HuH-7.5 (cell line): ENCODE data around the gene MPPED1.

Source experiments
- DNase-seq: peaks from one replicate; pipeline ENCODE4 v3.0.0; 2011; ENCODE audit warnings: low spot score

Gene MPPED1

DNA sequence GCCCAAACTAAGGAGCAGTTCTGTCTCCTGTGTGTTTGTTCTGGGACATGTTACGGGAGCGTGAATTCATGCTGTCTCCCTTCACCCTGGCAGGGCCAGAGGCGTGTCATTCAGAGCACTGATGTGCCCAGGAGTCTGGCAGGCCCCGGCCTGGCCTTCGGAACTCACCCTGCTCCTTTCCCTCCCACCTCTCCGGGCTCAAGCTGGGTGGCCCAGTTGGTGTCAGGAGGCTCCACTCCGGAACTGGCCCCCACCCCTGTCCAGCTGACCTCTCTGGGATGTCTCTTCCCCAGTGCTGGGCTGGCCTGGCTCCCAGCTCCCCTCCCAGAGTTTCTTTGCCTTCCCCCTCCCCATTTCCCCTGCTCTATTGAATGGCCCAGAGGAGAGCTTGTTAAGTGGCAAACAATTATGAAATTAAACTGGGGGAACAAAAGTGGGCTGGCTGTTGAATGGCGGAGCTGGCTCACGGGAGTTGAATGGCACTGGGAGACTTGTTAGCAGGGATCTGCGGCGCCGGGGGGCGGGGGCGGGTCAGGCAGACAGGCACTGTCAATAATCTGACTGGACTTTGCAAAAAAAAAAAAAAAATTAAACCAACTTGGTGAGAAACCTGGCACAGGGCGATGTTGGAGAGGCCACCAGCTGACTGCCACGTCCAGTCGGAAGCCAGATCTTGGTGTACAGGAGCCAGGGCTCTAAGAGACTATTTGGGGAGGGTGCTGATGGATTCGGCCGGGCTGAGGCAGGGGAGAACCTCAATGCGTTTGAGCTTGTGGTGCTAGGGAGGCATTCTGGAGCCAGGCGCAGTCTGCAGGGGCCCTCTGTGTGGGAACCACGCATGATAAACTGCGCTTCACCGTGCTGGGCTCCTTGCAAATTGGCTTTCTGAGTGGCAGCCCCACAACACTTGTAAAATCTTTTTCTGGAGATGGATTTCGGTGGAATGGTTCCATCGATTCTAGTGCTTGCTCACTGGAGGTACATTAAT, 1.3 kb downstream of the MPPED1 start:
- no peak for DNase-seq

DNA sequence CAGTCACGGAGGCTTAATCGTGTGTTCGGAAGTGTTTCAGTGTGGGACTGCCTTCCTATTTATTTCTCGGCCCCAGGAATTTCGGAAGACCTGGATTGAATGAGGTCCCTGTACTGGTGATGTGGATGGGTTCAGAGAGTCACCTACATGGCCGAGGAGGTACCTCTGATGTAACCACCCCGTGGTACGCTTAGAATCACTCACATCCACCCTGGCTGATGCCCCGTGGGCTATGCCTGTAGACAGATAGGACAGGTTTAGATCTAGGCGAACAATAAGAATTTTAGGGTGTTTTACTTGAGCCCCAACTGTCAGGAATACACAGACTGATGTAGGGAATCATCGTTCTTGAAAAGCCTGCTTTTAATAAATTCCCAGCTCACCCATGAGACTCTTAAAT, 2.0 kb downstream of the MPPED1 start:
- no peak for DNase-seq

DNA sequence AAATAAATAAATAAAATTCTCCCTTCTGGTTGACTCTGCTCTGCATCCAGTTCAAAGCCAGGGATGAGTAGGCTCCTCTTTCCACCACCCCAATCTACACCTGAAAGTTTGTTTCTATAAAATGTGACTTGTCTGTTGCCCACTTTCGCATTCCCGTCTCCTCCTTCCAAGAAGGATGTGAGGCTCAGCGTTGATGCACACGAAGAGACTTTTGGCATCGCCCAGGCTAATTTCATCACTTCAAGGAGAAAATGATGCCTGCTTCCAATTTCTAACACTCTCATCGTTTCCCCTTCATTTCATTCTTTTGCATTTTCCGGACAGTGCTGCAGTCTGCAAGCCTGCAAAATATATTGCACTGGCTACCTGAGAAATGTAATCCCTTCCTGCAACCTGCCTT, 3.9 kb downstream of the MPPED1 start:
- DNase-seq: no peak

DNA sequence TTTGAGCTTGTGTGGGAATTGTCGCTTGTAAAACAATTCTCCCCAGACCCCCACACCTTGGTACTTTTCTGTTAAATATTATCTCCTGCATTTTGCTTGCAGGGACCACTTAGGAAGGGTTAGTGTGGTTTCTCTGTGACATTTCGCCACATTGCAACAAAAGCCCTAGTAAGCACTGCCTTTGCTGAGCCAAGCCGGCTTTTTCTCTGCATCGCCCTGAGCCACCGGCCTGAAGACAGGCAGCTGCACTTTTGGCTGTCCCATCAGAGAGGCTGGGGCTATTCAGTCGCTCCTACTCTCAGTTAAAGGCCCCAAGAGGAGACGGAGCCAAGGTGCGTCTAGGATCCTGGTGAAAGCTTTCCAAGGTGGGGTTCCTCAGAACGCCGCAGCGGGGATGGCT, 5.7 kb downstream of the MPPED1 start:
- DNase-seq: no peak

- no peak for DNase-seq
Measured at GRCh38 chr22:43418079-43418825, 6.4 kb downstream of the MPPED1 start.

DNA sequence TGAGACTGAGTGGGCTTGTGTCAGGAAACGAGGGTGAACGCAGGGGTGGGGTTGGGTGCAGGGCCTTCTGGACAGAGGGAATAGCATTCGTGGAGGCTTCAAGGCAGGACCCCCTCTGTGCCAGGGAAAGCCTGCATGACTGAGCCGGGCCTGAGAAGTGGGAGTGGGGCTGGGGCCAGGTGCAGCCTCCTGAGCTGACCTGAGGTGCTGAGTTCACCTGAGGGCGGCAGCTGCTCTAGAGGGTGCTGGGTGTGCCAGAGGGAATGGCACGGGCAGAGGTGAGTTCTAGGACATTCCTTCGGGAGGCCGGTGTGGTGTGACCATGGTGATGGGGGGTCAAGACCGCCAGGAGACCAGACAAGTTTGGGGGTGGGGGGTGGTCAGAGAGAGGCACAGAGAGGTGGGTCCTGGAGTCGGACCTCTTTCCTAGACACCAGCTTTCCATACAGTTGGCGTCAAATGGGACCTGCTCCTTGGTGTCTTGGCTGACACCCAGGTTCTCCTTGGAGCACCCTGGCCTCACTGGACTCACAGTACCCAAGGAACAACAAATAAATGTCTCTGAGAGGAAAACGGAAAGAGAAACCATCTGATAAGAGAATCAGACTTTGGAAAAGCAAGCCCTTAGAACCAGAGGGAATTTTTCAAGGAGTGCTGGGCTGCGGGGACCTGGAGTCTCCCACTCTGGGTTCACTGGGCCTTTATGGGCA, 7.7 kb downstream of the MPPED1 start:
- DNase-seq: no peak

DNA sequence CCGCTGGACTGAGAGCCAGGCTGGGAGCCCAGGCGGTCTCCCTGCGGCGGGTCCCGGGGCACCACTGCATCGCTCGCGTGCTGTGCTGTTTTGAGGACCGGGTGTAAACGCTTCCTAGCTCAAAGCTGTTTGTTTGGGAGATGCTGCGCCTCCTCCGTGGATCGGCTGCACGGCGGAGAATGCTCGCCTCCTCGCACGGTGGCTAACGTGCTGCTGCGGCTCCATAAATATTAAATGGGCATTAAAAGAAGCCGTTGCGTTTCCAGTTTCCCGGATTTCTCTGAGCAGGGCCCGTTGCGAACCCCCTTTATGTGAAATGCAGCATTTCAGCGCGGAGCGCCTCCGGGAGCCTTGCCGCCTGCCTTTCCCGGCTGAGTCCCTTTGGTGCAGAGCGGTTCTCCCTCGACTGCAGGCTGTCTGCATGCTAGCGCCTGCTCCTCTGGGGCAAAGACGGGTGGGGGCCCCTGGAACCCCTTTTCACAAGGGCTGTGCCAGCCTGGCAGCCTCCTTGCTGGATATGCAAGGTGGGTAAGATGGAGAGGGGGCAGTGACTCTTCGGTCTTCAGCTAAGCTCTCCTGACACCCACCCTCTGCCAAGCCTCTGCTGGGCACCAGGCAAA, 9.3 kb downstream of the MPPED1 start:
- DNase-seq: no peak

DNA sequence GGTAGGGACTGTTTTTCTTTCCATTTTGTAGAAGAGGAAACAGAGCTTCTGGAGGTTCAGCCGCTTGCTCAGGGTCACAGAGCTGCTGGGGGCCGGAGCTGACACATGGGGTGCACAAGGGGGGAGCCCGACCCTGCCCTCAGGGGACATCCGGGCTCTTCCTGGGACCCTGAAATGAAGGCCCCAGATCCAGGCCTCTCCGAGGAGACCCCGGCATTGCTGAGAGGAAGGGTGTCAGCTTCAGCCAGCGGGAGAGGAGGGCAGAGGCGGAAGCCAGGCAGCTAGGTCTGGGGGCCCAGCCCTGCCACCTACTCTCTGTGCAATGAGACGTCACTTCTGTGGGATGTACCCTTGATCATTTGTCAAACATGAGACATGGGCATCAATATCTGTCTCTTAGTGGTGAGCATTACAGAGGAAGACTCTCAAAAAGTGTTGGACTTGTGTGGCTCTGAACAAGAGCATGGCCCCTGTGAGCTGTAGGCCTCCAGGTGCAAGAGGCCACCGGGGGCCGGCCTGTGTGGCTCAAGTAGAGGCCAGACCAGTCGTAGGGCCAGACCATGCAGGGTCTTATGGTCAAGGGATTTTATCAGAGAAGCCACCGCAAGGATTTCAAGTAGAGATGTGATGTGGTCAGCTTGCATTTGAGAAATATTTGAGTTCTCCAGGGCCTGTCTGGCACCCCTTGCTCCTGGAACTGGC, 10.3 kb downstream of the MPPED1 start:
- DNase-seq: no peak

DNA sequence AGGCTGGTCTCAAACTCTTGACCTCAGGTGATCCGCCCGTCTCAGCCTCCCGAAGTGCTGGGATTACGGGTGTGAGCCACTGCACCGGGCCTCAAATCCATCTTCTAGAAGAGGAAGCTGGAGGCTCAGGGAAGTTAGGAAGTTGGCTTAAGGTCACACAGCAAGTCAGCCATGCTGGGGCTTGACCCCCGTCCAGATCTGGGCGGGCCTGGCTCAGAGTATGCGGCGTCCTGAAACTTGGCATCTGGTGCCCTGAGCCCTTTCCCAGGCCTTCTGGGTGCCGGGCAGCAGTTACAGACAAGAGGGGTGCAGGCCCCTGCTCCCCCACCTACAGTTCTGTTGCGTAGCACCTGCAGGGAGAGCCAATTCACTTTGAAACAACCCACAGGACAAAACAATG, 11.2 kb downstream of the MPPED1 start:
- DNase-seq: no peak

GRCh38 chr22:43424201-43424600, 12.4 kb downstream of the MPPED1 start:
- no peak for DNase-seq

DNA sequence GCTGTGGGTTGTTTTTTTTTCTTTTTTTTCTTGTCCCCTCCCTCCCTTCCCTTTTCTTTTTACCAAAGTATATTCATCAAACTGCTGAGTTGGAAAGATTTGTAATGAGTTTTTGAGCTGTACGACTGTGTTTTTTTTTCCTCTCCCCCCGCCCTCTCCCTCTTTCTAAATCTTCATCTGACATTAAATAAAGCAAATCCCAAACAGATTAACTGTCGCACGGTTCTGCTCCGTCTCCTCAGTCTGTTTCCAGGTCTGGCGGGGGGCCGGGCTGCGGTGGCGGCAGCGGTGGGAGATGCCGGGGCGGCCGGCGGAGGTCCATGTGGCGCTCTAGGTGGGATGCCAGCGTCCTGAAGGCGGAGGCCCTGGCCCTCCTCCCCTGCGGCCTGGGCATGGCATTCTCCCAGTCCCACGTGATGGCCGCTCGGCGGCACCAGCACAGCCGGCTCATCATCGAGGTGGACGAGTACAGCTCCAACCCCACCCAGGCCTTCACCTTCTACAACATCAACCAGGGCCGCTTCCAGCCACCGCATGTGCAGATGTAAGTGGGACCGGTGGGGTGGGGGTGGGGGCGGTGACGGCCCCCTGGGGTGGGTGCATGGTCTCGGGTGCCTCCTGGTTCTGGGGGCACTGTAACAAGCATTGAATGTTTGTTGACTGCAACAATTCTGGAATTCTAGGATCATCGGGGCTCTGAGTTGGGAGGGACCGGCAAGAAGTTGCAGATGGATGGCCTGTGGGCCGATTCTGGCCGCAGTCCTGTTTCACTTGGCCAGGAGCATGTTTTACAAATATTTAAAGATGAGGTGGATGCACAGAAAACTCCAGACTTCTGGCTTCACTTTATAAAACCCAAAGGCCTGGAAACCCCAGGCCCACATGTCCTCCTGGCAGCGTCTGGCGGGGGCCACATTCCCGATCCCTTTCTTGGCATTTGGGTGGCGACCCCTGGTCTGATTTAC, 13.1 kb downstream of the MPPED1 start:
- DNase-seq: no peak

DNA sequence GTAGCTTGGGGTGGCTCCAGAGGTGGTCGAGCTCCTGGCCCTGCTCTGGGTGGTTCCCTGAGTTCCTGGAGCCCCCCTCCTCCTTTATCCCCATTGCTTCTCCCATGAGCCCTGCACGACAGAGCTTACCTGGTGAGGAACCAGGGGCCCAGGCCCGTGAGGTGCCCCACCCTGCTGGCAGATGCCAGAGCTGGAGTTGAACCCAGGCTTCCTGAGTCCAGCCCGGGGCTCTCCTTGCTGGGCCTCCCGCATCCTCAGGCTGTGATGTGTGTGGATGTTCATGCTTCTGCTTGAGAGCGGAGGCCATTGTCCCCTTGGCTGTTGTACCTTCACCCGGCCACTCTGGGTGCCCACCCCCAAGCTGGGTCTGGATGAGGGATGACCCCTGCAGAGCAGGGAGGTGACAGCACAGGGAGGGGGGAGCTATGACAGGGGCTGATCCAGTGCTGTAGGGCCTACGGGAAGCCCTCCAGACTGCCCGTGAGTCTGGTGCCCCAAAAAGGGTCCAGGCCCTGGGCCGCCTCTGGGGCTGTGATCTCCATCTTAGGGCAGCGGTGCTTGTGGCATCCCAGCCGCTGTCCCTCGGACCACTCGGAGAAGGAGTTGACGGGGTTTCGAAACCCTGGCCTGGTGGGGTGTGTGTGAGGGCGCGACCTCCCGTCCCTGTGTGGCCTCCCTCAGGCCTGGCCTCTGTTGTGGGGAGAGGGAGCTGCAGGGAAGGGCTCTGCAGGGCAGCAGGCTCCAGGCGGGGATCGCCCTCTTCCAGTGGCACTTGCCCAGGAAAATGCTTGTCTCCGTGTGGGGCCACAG, 14.4 kb downstream of the MPPED1 start:
- no peak for DNase-seq

GRCh38 chr22:43426816-43427215, 15.0 kb downstream of the MPPED1 start:
- DNase-seq: no peak

DNA sequence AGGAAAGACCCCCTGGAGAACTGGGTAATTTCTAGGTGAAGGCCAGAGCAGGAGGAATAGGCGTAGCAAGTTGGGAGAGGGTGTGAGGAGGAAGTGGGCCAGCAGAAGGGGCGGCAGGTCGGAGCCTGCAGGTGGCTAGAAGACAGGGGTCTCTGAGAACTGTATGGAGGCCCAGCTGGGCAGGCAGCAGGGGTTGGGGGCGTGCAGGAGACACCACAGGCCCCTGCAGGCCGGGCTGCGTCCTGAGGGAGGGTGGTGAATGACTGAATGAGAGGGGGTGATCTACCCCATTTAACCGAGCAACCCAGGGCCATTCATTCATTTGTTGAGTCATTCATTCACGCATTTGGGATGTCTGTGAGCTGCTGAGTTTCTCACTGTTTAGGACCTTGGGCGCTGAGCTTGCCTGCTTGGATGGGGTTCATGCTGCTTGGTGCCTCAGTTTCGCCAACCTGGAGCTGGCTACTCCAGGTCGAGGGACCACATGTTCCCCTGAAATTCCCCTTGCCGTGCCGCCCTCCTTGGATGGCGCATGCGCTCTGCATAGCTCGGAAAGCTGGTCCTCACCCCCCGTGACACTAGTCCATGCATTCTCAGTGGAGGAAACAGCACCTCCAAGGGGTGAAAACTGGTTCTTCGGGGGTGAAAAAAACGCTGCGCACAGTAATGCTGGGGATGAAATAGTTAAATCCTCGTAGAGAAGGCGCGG, 15.6 kb downstream of the MPPED1 start:
- no peak for DNase-seq

GRCh38 chr22:43428005-43428485, 16.2 kb downstream of the MPPED1 start:
- no peak for DNase-seq

GRCh38 chr22:43428521-43428920, 16.7 kb downstream of the MPPED1 start:
- DNase-seq: no peak

- DNase-seq: no peak
Measured at GRCh38 chr22:43429426-43429825, 17.6 kb downstream of the MPPED1 start.

DNA sequence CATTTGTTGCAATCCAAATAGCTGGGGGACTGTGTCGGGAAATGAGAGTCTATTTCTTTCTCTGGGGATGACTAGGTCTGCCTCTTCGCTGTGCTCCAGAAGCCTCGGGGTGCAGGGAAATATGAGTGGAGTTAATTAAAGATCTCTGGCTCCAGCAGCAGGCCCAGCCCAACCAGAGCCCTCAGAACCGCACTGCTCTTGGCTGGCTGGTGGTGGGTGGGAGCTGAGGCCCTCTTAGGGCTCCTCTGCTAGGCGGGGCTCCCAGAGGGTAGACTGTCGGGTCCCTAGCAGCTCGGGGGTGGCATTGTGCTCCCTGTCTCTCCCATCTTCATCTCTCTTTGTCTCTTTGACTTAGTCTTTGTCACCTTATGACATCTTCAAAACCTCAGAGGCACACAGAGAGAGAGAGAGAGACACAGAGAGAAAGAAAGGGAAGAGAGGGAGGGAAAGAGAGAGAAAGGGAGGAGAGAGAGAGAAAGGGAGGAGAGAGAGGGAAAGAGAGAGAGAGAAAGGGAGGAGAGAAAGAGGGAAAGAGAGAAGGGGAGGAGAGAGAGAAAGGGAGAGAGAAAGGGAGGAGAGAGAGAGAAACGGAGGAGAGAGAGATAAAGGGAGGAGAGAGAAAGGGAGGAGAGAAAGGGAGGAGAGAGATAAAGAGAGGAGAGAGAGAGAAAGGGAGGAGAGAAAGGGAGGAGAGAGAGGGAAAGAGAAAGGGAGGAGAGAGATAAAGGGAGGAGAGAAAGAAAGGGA, 20.2 kb downstream of the MPPED1 start:
- no peak for DNase-seq
